Ovary (tissue), 9 donors: ENCODE data around the gene KRTAP5-7. TPM values are rescaled to one million over a fixed set of nuclear protein-coding genes. Genes with fewer than 3 reads are reported as not detected.
"Not testable (repeated sequence)": the region's sequence is repeated elsewhere in the genome, so short reads cannot be mapped to it uniquely, and the experiment has no call there.

Experiments
- DNase-seq, 5 donors: peaks; one replicate each; pipeline ENCODE4 v3.0.0-alpha.2; 2019 to 2020
- H3K27ac ChIP-seq, 2 donors: fragments of 200-600 bp; one replicate each; pipeline versions ENCODE4 v1.5.1 to v1.8.0; 2019 to 2022
- H3K27me3 ChIP-seq: fragments of 200-600 bp; one replicate; pipeline ENCODE4 v1.8.0; 2022
- H3K36me3 ChIP-seq: fragments of 200-600 bp; sonication (generic); one replicate; pipeline ENCODE4 v1.5.1; 2019
- H3K4me1 ChIP-seq: one replicate; pipeline ENCODE4 v1.8.1; 2013; ENCODE audit warnings: mild to moderate bottlenecking, moderate library complexity; ENCODE audit not compliant: insufficient read depth
- H3K4me3 ChIP-seq: fragments of 200-600 bp; sonication (generic); one replicate; pipeline ENCODE4 v1.5.1; 2017
- H3K9me3 ChIP-seq, 2 donors: fragments of 200-600 bp in 1 of 2; sonication (generic) in 1 of 2; one replicate each; pipeline versions ENCODE4 v1.5.1 to v1.8.1; 2013 to 2019; ENCODE audit warnings: mild to moderate bottlenecking in 1 of 2, moderate library complexity in 1 of 2
- EP300 ChIP-seq: sonication (generic); formaldehyde crosslinking; IDR thresholded peaks from one replicate; pipeline ENCODE4 v1.6.1; 2017; ENCODE audit warnings: antibody characterized with exemption
- POLR2A ChIP-seq: fragments of 450-650 bp; IDR thresholded peaks from one replicate; pipeline ENCODE4 v1.6.1; 2017; ENCODE audit warnings: antibody characterized with exemption, mild to moderate bottlenecking, moderate library complexity
- WGBS, 3 donors: extraction: QIAGEN DNeasy Blood & Tissue Kit in 1 of 3; methylation state at CpG; one replicate each; pipeline versions ENCODE4 v1.1.5 to v1.1.7; 2013 to 2017; 5-methylcytosine and 5-hydroxymethylcytosine counted together
- intact Hi-C, 4 donors: fragments of 100-400 bp; cut with DNase I; formaldehyde crosslinking; loops; one replicate each; pipeline versions ENCODE4 v1.11.0 to v1.15.1; 2022 to 2023
- polyA plus RNA-seq, 2 donors: library from polyadenylated mRNA; stranded (reverse); fragments of 200-250 nt in 1 of 2; fragments of 350-450 nt in 1 of 2; fragmentation: Illumina TruSeq in 1 of 2; extraction: RNeasy Lipid Tissue Mini Kit (QIAGEN cat#74804) in 1 of 2; gene quantifications; one replicate each; pipeline ENCODE4 v1.2.3, GENCODE V29; 2013 to 2014
- total RNA-seq, 7 donors: library from RNA; depleted of rRNA in 2 of 7; stranded (reverse); fragments of >200 nt in 2 of 7; fragmentation: NEBNext Ultra II Directional in 3 of 7; extraction: Animal tissue kit (Norgen Biotek cat#: 25700) in 3 of 7; gene quantifications; one replicate each; pipeline versions ENCODE4 v1.1.0 to v1.2.4, GENCODE V29; 2016 to 2023
- TF ChIP-seq, protein P1 (sequence below), 3 donors: fragments of 450-650 bp in 2 of 3; fragments of 200-600 bp in 1 of 3; IDR thresholded peaks; one replicate each; pipeline versions ENCODE4 v1.5.1 to v1.8.0; 2016 to 2022; ENCODE audit warnings: antibody characterized with exemption in 3 of 3, mild to moderate bottlenecking in 1 of 3
- donor health status: DM: no; HTN: no; CAD: no; lungs with moderate emphysema.
- donor health status: DM: no; HTN: no; CAD: no.
- donor health status: Bipolar disorder and iron deficiency.
- donor health status: DM: yes; HTN: yes; CAD: no.
- donor health status: DM: no; HTN: no; CAD: no.
- donor health status: DM: yes; HTN: yes; CAD: no.

The KRTAP5-7 gene
- total and polyA plus RNA-seq, 9 donors: 0.22 to 0.27 (median 0.23) TPM; not detected in 5

DNA sequence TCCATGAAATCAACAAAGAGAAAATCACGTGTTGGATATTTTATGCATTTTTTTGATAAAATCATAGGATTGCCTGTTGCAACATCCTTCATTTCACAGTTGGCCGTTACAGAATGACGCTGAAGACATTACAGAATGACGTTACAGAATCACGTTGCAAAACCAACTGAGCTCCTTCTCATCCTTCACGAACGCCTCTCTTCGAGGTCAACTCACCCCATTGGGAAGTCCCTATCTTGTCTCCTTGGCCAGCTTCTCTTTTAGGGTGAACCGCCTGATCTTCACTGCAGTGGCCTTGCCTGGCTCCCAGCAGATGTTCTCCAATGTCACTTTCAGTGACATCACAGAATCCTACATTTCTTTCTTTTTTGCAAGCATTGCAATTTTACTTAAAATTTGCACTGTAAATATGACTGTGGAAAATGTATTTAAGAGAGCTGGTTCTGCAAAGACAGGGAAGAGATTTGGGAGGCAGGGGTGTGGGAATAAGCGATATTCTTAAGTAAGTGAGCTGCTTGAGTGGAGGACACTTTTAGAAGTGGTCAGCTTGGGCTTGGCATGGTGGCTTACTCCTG is 5.1 kb downstream of the KRTAP5-7 start:
- TF ChIP-seq, protein P1, sequence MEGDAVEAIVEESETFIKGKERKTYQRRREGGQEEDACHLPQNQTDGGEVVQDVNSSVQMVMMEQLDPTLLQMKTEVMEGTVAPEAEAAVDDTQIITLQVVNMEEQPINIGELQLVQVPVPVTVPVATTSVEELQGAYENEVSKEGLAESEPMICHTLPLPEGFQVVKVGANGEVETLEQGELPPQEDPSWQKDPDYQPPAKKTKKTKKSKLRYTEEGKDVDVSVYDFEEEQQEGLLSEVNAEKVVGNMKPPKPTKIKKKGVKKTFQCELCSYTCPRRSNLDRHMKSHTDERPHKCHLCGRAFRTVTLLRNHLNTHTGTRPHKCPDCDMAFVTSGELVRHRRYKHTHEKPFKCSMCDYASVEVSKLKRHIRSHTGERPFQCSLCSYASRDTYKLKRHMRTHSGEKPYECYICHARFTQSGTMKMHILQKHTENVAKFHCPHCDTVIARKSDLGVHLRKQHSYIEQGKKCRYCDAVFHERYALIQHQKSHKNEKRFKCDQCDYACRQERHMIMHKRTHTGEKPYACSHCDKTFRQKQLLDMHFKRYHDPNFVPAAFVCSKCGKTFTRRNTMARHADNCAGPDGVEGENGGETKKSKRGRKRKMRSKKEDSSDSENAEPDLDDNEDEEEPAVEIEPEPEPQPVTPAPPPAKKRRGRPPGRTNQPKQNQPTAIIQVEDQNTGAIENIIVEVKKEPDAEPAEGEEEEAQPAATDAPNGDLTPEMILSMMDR (IDR thresholded peaks at IDR 0.05): no peak
- TF ChIP-seq POLR2A: no peak
- no peak for TF ChIP-seq EP300
- Histone ChIP-seq H3K27ac (no peak overlapping the region), H3K9me3 (no peaks in the 10 kb centered on the region), H3K4me1 (no peaks in the 10 kb centered on the region), H3K4me3 (no peak overlapping the region), H3K36me3 (no peaks in the 10 kb centered on the region), H3K27me3 (no peaks in the 10 kb centered on the region)
- intact Hi-C loops: no loop called here
- DNase-seq: no peak
- WGBS, 3 donors: 68 to 78% (median 74%) methylated on average over 10 of the region's 10 CpGs

DNA sequence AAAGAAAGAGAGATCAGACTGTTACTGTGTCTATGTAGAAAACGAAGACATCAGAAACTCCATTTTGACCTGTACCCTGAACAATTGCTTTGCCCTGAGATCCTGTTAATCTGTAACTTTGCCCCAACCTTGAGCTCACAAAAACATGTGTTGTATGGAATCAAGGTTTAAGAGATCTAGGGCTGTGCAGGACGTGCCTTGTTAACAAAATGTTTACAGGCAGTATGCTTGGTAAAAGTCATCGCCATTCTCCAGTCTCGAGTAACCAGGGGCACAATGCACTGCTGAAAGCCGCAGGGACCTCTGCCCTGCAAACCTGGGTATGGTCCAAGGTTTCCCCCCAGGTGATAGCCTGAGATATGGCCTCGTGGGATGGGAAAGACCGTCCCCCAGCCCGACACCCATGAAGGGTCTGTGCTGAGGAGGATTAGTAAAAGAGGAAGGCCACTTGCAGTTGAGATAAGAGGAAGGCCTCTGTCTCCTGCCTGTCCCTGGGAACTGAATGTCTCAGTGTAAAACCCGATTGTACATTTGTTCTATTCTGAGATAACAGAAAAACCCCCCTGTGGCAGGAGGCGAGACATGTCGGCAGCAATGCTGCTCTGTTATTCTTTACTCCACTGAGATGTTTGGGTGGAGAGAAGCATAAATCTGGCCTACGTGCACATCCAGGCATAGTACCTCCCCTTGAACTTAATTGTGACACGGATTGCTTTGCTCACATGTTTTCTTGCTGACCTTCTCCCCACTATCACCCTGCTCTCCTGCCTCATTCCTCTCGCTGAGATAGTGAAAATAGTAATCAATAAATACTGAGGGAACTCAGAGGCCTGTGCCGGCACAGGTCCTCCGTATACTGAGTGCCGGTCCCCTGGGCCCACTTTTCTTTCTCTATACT is 7.9 kb downstream of the KRTAP5-7 start:
- 50 to 59% (median 57%) methylated on average over 17 of the region's 17 CpGs for WGBS, 3 donors
- H3K4me3 ChIP-seq, H3K36me3 ChIP-seq, H3K27ac ChIP-seq, H3K27me3 ChIP-seq, intact Hi-C loops, H3K4me1 ChIP-seq, DNase-seq, H3K9me3 ChIP-seq: not testable (repeated sequence)

DNA sequence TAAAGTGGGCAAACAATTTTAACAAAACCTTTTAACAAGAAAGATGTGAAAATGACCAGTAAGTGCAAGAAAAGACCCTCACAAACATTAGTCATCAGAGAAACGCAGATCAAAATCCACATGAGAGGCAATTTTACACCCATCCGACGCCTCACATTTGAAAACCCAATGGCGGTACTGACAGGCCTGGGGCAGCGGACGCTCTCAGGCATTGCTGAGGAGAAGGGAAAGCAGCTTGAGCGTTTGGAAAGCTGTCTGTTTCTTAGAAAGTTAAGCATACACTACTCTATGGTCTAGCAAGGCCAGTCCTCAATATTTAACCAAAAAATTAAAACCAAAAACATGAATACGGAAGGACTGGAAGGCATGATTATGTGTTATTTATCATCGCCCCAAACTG is 8.8 kb downstream of the KRTAP5-7 start:
- 92 to 97% (median 92%) methylated on average over 9 of the region's 9 CpGs for WGBS, 3 donors

DNA sequence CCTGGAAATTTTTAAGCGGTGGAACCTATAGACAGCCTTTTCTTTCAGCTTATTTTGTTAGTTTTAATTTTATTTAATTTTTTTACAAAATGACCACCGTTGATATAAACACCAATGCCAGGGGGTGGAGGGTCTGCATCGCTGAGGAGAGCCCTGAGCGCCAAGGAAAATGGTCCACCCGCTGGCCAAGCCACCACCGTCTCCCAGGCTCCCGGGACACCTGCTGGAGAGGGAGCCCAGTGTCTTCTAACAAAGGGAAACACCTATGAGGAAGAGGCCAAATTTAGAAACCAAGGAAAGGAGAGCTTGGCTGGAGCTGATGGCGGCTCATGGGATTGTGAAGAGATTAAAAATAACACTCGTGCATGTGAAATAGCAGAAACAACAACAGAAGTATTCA is 10.5 kb downstream of the KRTAP5-7 start:
- intact Hi-C loops: no loop called here
- 78 to 81% (median 78%) methylated on average over 9 of the region's 9 CpGs for WGBS, 3 donors

More for the DNA sequence above, 8.8 kb downstream of the KRTAP5-7 start:
- intact Hi-C loops: no loop called here
- Histone ChIP-seq H3K27ac (no peak overlapping the region), H3K27me3 (no peaks in the 10 kb centered on the region), H3K9me3 (no peaks in the 10 kb centered on the region), H3K4me1 (no peaks in the 10 kb centered on the region), H3K36me3 (no peaks in the 10 kb centered on the region), H3K4me3 (no peak overlapping the region)
- DNase-seq: no peak
- TF ChIP-seq, protein P1 (IDR thresholded peaks at IDR 0.05): no peak
- TF ChIP-seq EP300 (no peak), POLR2A (no peak)

DNA sequence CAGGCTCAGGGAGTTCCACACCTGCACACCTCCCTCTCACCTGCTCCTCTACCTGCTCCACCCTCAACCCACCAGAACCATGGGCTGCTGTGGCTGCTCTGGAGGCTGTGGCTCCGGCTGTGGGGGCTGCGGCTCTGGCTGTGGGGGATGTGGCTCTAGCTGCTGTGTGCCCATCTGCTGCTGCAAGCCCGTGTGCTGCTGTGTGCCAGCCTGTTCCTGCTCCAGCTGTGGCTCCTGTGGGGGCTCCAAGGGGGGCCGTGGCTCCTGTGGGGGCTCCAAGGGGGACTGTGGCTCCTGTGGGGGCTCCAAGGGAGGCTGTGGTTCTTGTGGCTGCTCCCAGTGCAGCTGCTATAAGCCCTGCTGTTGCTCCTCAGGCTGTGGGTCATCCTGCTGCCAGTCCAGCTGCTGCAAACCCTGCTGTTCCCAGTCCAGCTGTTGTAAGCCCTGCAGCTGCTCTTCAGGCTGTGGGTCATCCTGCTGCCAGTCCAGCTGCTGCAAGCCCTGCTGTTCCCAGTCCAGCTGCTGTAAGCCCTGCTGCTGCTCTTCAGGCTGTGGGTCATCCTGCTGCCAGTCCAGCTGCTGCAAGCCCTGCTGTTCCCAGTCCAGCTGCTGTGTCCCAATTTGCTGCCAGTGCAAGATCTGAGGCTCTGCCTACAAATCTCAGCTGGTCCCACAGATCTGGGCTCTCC is 11.1 kb downstream of the KRTAP5-7 start, which contains the start of gene KRTAP5-8:
KRTAP5-8 (plus strand) TSS at position 49 of the 689 bp plus-strand sequence; CDS start at position 80, 31 bp downstream.
- intact Hi-C loops, H3K9me3 ChIP-seq, DNase-seq, H3K27ac ChIP-seq, H3K27me3 ChIP-seq, H3K36me3 ChIP-seq, H3K4me1 ChIP-seq, H3K4me3 ChIP-seq: not testable (repeated sequence)
- 11 to 40% methylated on average over 2 to 4 of the region's 4 CpGs; no CpG with 5 or more reads in 1 of the 3 donors for WGBS, 3 donors

More for the DNA sequence above, 10.5 kb downstream of the KRTAP5-7 start:
- H3K4me3 ChIP-seq: no peak overlapping the region
- no peaks in the 10 kb centered on the region for H3K27me3 ChIP-seq
- no peaks in the 10 kb centered on the region for H3K9me3 ChIP-seq
- H3K36me3 ChIP-seq: no peaks in the 10 kb centered on the region
- no peak for TF ChIP-seq EP300
- TF ChIP-seq, protein P1 (IDR thresholded peaks at IDR 0.05): no peak
- no peak for TF ChIP-seq POLR2A
- no peak for DNase-seq
- no peaks in the 10 kb centered on the region for H3K4me1 ChIP-seq
- no peak overlapping the region for H3K27ac ChIP-seq
